ENCODE data around the gene KLHL26.

The KLHL26 gene

DNA sequence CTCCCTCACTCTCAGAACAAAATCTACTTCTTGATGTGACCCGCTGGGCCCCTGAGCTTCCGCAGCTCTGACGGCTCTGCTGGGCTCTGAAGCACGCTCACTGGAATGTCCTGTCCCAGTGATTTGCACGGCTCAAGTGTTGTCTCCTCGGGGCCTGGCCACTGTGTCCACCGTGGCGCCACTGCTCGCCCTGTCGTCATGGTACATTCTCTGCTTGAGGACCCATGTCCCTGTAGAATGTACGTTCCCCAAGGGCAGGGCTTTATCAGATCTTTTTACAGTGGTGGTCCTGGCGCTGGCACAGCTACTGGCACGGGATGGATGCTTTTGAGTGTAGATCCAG lies 12.1 kb downstream of the KLHL26 start:
- no peak for DNase-seq

DNA sequence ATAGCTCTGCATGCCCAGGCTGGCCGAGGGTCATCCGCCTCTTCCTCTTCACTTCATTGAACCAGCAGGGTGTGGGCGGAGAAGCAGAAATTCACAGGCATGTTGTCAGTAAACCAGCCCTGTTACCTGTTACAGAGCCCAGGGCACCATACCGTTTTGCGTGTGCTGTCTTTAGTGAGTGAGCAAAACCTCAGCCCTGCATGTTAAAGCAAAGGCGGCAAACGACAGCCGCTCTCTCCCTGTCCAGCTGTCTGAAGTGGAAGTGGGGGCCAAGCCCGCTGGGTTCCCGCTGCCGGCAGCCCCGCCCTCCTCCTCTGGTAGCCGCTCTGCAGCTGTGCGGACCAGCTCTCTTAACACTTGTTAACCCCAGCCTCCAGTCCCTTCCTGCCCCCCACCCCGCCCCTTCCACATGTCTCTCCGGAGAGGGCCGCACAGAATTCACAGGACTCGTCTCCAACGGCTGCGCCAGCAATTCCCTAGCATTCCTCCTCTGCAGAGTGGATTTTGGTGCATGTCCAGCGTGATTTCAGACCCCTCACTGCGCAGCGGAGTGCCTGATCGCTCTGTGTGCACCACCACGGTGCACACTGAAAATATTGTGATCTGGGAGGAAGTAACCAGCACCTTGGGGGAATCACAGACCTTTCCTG lies 12.7 kb downstream of the KLHL26 start:
- DNase-seq = no peak

- DNase-seq = no peak
Observed at GRCh38 chr19:18650021-18650390, 13.2 kb downstream of the KLHL26 start.

DNA sequence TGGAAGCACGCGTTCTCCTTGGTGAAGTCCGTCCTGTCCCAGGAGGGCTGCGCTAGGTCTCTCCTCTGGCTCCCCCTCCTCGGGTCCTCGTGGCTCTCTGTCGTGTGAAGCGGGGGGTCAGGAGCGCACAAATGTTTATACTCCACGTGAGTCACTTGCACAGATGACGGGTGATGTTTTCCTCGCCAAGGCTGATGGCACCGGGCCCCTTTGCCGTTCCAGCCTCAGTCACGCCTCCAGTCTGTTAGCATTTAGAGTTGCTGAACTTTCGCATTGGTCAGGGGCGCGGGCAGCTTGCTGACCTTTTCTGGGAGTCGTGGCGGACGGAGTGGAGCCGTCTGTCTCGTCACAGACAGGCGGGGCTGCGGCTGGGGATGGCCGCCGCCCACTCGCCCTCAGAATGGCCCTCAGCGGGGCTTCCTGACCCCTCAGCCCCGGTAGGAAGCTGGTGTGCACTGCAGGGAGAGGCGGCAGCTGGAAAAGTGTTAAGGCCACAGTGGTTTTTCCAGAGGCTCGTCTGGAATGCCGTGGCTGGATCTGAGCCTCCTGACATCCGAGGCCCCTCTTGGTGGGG lies 13.7 kb downstream of the KLHL26 start:
- no peak for DNase-seq

DNA sequence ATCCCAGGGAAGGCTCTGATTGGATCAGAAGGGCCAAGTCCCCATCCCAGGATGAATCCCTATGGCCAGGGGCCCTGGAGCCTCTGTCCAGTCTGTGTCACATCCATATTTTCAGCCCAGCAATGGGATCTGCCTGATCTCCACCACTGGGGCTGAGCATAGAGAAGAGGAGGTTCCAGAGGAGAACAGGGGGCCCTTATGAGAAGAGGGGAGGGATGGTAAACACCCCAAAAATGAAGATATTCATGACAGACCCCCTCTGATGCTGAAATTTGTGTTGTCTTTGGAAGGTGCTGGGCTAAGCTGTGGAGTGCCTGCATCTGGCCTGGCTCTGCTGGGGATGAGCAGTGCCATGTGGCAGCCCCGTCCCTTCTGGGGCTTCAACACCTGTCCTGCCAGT lies 14.5 kb downstream of the KLHL26 start:
- no peak for DNase-seq

DNA sequence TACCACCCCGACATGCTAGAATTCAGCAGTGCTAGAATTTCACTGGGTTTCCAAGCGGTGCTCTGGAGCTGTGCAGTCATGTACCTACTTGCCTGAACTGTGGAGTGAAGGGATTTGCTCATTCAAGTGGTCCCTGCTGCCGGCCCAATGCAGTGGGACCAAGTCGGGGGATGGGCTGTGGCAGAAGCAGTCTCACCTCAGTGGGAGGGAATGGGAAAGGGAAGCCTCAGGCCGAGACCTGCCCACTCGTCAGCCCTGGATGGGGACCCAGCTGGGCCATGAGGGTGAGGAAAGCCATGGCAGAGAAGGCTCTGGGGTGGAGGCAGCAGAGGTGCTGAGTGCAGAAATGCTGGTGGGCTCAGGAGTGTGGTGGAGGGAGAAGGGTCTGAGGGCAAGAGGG lies 14.9 kb downstream of the KLHL26 start:
- no peak for DNase-seq

DNA sequence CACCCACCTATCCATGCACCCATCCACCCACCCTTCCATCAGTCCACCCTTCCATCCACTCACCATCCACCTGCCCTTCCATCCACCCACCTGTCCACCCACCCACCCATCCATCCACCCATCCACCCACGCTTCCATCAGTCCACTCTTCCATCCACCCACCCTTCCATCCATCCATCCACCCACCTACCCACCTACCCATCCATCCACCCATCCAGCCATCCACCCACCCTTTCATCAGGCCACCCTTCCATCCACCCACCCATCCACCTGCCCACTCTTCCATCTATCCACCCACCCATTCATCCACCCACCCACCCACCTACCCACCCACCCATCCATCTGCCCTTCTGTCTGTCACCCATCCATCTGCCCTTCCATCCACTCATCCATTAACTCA lies 17.0 kb downstream of the KLHL26 start:
- no peak for DNase-seq

GRCh38 chr19:18654469-18654868 lies 17.6 kb downstream of the KLHL26 start:
- no peak for DNase-seq

DNA sequence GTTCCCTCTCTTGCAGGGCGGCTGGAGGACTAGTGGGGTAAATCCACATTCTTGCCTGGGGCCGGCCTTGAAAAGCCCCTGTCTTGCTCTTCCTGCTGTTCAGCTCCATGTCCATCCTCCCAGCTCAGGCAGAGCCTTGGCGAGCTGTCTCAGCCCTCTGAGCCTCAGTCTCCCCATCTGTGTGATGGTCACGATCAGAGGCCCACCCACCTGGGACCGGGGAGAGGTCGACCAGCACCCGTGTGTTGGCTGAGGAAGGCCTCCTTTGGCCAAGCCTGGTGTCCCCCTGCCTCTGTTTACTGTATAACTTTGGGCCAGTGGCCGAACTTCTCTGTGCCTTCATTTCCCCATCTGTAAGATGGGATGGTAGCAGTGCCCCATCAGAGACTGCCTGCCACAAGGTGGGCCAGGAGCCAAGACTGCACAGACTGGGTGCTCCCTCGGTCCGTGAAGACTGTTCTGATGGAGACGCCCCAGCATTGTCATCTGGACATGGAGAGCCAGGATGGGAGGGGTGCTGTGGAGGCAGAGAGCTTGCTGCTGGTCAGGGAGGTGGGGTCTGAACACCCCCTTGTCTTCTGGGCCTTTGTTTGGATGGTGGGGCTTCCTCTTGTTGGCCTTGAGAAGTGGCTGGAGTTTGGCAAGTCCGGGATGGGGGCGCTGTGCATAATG lies 18.5 kb downstream of the KLHL26 start:
- no peak for DNase-seq

DNA sequence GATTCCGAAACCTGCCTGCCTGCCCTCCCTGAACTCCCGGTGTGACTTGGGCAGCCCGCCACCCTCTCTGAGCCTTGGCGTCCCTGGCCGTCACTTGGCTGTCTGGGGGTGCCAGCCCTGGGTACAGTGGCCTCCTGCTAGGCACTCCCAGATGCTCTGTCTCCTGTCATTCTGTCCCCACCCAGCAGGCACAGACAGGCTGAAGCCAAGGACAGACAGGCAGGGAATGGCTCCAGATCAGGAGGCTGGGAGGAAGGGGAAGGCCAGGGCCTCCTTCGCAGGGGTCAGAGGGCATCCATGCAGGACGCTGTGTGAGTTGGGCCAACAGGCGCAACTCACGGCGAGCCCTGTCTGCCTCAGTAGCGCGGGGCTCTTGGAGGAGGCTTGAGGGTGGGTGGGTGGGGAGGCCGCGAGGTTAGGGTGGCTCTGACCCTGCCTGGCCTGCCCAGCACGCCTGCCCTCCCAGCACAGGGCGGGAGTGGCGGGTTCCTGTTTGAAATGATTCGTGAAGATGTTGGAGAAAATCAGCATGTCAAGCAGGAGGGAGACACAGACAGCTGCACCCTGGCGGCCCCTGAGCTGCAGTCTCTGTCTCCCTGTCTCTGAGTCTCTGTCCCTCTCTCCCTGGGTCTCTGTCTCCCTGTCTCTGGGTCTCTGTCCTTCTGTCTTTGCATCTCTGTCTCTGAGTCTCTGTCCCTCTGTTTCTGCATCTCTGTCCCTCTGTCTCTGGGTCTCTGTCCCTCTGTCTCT lies 19.7 kb downstream of the KLHL26 start:
- DNase-seq = no peak

GRCh38 chr19:18657590-18658365 lies 20.9 kb downstream of the KLHL26 start:
- DNase-seq = no peak

- DNase-seq = no peak
Observed at GRCh38 chr19:18658366-18658855, 21.6 kb downstream of the KLHL26 start.

- peak in 1 of 2 donors; percentile 36 for DNase-seq
Observed at GRCh38 chr19:18659281-18660050, 22.6 kb downstream of the KLHL26 start.

GRCh38 chr19:18660051-18660910 lies 23.5 kb downstream of the KLHL26 start:
- DNase-seq = no peak

DNA sequence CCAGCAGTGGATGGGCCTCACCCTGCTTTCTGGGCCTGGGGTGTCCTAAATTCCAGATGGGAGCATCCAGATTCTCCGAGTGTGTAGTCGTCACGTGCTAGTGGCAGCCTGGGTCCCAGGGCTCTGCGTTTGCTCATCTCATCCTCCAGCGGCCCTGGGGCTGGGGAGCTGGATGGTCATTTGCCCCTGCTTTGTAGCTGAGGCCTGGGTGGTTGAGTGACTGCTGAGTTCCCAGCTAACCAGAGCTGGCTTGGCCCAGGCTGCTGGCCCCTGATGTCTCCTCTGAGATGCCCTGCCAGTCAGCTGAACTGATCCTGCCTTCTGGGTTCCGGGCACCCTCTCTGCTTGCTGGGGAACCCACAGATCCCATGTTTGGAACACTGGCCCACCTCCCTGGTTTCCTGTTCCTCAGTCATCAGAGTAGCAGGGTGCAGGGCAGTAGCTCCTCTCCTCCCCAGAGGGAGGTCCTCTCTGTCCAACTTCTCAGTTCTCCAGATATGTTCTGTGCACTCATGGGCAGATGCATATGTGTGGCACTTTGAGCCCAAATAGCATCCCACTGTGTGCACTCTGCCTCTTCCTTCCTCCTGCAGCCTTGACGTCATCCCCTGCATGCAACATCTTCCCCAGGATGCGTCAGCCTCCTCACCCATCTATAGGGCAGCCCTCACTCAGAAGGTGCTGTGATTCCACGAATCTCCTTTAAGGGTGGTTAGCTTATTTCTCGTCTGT lies 24.3 kb downstream of the KLHL26 start:
- DNase-seq = no peak

DNA sequence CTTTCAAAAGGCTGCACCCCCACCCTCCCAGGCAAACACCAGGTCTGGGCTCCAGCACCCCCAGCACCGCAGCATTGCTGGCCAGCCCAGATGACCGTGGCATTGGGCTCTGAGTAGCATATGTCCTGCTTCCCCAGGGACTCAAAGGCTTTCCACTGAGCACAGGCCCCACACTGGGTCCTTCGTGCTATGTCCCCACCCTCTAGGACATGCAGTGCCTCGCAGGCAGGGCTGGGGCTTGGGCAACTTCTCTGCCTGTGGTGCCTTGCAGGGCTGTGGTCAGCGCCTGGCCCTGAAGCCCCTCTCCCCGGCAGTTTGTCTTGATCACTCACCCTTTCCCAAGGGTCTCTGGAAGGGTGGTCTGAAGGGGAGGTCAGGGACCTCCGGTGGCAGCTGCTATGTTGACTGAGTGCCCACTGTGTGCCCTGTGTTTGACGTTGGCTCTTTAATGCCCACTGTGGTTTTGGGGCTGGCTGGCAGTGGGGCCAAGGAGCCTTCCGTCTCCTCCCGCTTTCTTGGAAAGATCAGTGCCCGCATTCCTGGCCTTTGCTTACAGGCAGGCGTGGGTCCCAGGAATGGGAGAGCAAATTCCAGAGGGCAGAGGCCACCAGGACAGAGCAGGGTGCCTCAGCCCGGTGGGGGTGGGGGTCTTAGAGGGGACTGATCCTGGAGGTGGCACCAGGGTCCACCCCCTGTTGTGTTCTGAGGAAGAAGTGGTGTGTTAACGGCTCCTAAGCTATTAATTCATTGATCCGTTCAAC lies 26.3 kb downstream of the KLHL26 start:
- DNase-seq = no peak

DNA sequence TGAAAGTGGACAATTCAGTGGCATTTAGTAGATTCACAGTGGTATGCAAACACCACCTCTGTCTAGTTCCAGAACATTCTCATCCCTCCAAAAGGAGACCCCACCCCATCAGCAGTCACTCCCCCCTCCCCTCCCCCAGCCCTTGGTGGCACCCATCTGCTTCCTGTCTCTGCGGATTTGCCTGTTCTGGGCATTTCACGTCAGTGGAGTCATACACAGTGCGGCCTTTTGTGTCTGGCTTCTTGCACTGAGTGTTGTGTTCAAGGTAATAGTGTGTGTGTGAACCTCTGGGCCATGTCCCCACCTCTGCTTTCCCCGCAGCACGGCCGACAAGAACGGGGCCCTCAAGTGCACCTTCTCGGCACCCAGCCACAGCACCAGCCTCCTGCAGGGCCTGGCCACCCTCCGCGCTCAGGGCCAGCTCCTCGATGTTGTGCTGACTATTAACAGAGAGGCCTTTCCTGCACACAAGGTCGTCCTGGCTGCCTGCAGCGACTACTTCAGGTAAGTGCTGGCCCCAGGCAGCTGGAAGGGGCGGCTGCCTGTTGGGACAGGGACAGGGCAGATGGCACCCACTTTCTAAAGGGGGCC lies 27.2 kb downstream of the KLHL26 start:
- peak in 1 of 2 donors; percentile 16 for DNase-seq

DNA sequence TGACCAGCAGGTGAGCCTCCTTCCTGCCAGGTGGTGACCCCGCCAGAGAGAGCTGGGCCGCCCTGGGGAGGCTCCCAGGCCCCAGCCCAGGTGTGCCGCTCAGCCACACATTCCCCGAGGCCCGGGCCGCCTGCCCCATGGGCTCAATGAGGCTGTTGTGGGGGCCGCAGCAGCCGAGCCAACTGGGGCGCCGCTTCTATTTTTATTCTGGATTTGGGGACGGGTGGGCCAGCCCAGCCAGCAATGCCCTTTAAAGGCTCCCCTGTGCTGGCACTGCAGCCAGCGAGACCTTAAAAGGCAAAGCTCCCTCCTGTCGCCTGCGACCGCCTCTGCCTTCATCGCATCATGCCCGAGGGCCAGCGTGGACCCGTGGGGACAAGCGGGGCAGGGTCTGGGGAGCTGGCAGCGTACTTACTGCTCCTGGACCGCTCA lies 29.0 kb downstream of the KLHL26 start:
- DNase-seq = no peak

DNA sequence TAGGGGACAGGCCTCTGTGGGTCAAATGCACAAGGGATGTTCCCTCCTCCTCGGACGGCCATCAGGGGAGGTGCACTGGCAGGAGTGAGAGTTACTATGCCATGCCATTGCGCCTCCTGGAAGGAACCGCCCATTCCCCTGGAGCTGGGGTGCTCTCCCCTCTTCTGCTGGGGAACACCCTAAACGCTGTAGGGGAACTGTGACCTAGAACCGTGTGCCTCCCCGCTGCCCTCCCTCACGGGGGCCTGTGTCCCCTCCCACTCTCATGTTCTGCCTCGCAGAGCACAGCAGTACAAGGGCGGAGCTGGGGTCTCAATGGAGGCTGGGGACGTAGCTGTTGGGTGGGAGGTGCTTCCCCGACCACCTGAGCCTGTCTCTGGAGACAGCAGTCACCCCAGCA lies 29.5 kb downstream of the KLHL26 start:
- no peak for DNase-seq

Measured in CD4-positive, alpha-beta T cell treated with Interleukin-1 beta for 1 hour (primary cell).